ENCODE results near the gene ATP8A1. TPM values are rescaled to one million over a fixed set of nuclear protein-coding genes. Genes with fewer than 3 reads are reported as not detected.
"Not testable (repeated sequence)": the region's sequence is repeated elsewhere in the genome, so short reads cannot be mapped to it uniquely, and the experiment has no call there.

Gene ATP8A1
- total and polyA plus RNA-seq, 4 donors, result 0.38 to 13.2 (median 6.7) TPM

GRCh38 chr4:42654631-42655268 lies 2.2 kb downstream of the ATP8A1 start:
- Histone ChIP-seq H3K4me3 (ENCODE audit: low read length in 2 of 2) (no peak overlapping the region), H3K27ac (ENCODE audit: low read depth in 1 of 2, low read length in 2 of 2) (peak overlapping the region in 1 of 2 donors; percentile 15), H3K27me3 (ENCODE audit: control insufficient read depth in 1 of 2, insufficient read depth in 2 of 2, low read length in 1 of 2) (no peaks in the 10 kb centered on the region), H3K36me3 (ENCODE audit: control insufficient read depth in 1 of 2, insufficient read depth in 2 of 2, low read length in 1 of 2) (no peaks in the 10 kb centered on the region), H3K4me1 (ENCODE audit: control insufficient read depth in 1 of 2, insufficient read depth in 2 of 2, low read length in 2 of 2) (no peaks in the 10 kb centered on the region), H3K9me3 (ENCODE audit: control insufficient read depth, low read length) (peaks cover 3% of the 10 kb centered on the region)
- no peak for DNase-seq
- intact Hi-C loops (cut with DNase I), result no loop called here
- 61 to 65% methylated on average over 2 of the region's 2 CpGs for WGBS, 2 donors
- ATAC-seq (ENCODE audit: low FRiP score), result no peak

GRCh38 chr4:42653626-42654560 lies 3.0 kb downstream of the ATP8A1 start:
- H3K27me3 ChIP-seq (ENCODE audit: control insufficient read depth in 1 of 2, insufficient read depth in 2 of 2, low read length in 1 of 2), result no peaks in the 10 kb centered on the region
- no peak overlapping the region for H3K27ac ChIP-seq (ENCODE audit: low read depth in 1 of 2, low read length in 2 of 2)
- 69% methylated on average over 8 of the region's 8 CpGs for whole genome bisulfite sequencing, 2 donors
- H3K4me1 ChIP-seq (ENCODE audit: control insufficient read depth in 1 of 2, insufficient read depth in 2 of 2, low read length in 2 of 2), result no peaks in the 10 kb centered on the region
- peaks cover 3% of the 10 kb centered on the region for H3K9me3 ChIP-seq (ENCODE audit: control insufficient read depth, low read length)
- ATAC-seq (ENCODE audit: low FRiP score) (no peak), DNase-seq (no peak)
- H3K4me3 ChIP-seq (ENCODE audit: low read length in 2 of 2), result no peak overlapping the region
- intact Hi-C loops (cut with DNase I), result no loop called here
- no peaks in the 10 kb centered on the region for H3K36me3 ChIP-seq (ENCODE audit: control insufficient read depth in 1 of 2, insufficient read depth in 2 of 2, low read length in 1 of 2)

GRCh38 chr4:42652529-42653231 lies 4.2 kb downstream of the ATP8A1 start:
- H3K27ac ChIP-seq (ENCODE audit: low read depth in 1 of 2, low read length in 2 of 2); H3K36me3 ChIP-seq (ENCODE audit: control insufficient read depth in 1 of 2, insufficient read depth in 2 of 2, low read length in 1 of 2); H3K4me3 ChIP-seq (ENCODE audit: low read length in 2 of 2); H3K27me3 ChIP-seq (ENCODE audit: control insufficient read depth in 1 of 2, insufficient read depth in 2 of 2, low read length in 1 of 2); intact Hi-C loops (cut with DNase I); ATAC-seq (ENCODE audit: low FRiP score); DNase-seq; H3K4me1 ChIP-seq (ENCODE audit: control insufficient read depth in 1 of 2, insufficient read depth in 2 of 2, low read length in 2 of 2); H3K9me3 ChIP-seq (ENCODE audit: control insufficient read depth, low read length): not testable (repeated sequence)
- WGBS, 2 donors, result 77 to 85% methylated on average over 10 of the region's 10 CpGs

GRCh38 chr4:42649870-42650269 lies 7.0 kb downstream of the ATP8A1 start:
- intact Hi-C loops (cut with DNase I), result no loop called here
- ATAC-seq (ENCODE audit: low FRiP score) (no peak), DNase-seq (no peak)
- H3K36me3 ChIP-seq (ENCODE audit: control insufficient read depth in 1 of 2, insufficient read depth in 2 of 2, low read length in 1 of 2), result no peaks in the 10 kb centered on the region
- H3K27me3 ChIP-seq (ENCODE audit: control insufficient read depth in 1 of 2, insufficient read depth in 2 of 2, low read length in 1 of 2), result no peaks in the 10 kb centered on the region
- no peaks in the 10 kb centered on the region for H3K4me1 ChIP-seq (ENCODE audit: control insufficient read depth in 1 of 2, insufficient read depth in 2 of 2, low read length in 2 of 2)
- H3K4me3 ChIP-seq (ENCODE audit: low read length in 2 of 2), result no peak overlapping the region
- no peak overlapping the region for H3K27ac ChIP-seq (ENCODE audit: low read depth in 1 of 2, low read length in 2 of 2)
- peaks cover 3% of the 10 kb centered on the region for H3K9me3 ChIP-seq (ENCODE audit: control insufficient read depth, low read length)
- 72 to 82% methylated on average over 4 of the region's 4 CpGs for whole genome bisulfite sequencing, 2 donors

GRCh38 chr4:42646999-42647541 lies 9.8 kb downstream of the ATP8A1 start:
- no peak overlapping the region for H3K4me3 ChIP-seq (ENCODE audit: low read length in 2 of 2)
- 92 to 96% methylated on average over 2 of the region's 2 CpGs for WGBS, 2 donors
- no peaks in the 10 kb centered on the region for H3K27me3 ChIP-seq (ENCODE audit: control insufficient read depth in 1 of 2, insufficient read depth in 2 of 2, low read length in 1 of 2)
- no peaks in the 10 kb centered on the region for H3K4me1 ChIP-seq (ENCODE audit: control insufficient read depth in 1 of 2, insufficient read depth in 2 of 2, low read length in 2 of 2)
- no peak overlapping the region for H3K27ac ChIP-seq (ENCODE audit: low read depth in 1 of 2, low read length in 2 of 2)
- H3K9me3 ChIP-seq (ENCODE audit: control insufficient read depth, low read length), result peaks cover 3% of the 10 kb centered on the region
- no peak for ATAC-seq (ENCODE audit: low FRiP score)
- no peaks in the 10 kb centered on the region for H3K36me3 ChIP-seq (ENCODE audit: control insufficient read depth in 1 of 2, insufficient read depth in 2 of 2, low read length in 1 of 2)
- no peak for DNase-seq
- intact Hi-C loops (cut with DNase I), result no loop called here

- intact Hi-C loops (cut with DNase I), result no loop called here
Measured at GRCh38 chr4:42646013-42646784, 10.7 kb downstream of the ATP8A1 start.

GRCh38 chr4:42644897-42645296 lies 12.0 kb downstream of the ATP8A1 start:
- no peak overlapping the region for H3K27ac ChIP-seq (ENCODE audit: low read depth in 1 of 2, low read length in 2 of 2)
- no peak for DNase-seq
- no peak overlapping the region for H3K4me3 ChIP-seq (ENCODE audit: low read length in 2 of 2)
- no peaks in the 10 kb centered on the region for H3K4me1 ChIP-seq (ENCODE audit: control insufficient read depth in 1 of 2, insufficient read depth in 2 of 2, low read length in 2 of 2)
- no peak for ATAC-seq (ENCODE audit: low FRiP score)
- H3K9me3 ChIP-seq (ENCODE audit: control insufficient read depth, low read length), result no peaks in the 10 kb centered on the region
- H3K36me3 ChIP-seq (ENCODE audit: control insufficient read depth in 1 of 2, insufficient read depth in 2 of 2, low read length in 1 of 2), result no peaks in the 10 kb centered on the region
- intact Hi-C loops (cut with DNase I), result no loop called here
- H3K27me3 ChIP-seq (ENCODE audit: control insufficient read depth in 1 of 2, insufficient read depth in 2 of 2, low read length in 1 of 2), result no peaks in the 10 kb centered on the region

More at GRCh38 chr4:42646013-42646784, 10.7 kb downstream of the ATP8A1 start:
- Histone ChIP-seq H3K9me3 (ENCODE audit: control insufficient read depth, low read length) (no peaks in the 10 kb centered on the region), H3K27me3 (ENCODE audit: control insufficient read depth in 1 of 2, insufficient read depth in 2 of 2, low read length in 1 of 2) (no peaks in the 10 kb centered on the region), H3K4me3 (ENCODE audit: low read length in 2 of 2) (no peak overlapping the region), H3K4me1 (ENCODE audit: control insufficient read depth in 1 of 2, insufficient read depth in 2 of 2, low read length in 2 of 2) (no peaks in the 10 kb centered on the region), H3K27ac (ENCODE audit: low read depth in 1 of 2, low read length in 2 of 2) (no peak overlapping the region), H3K36me3 (ENCODE audit: control insufficient read depth in 1 of 2, insufficient read depth in 2 of 2, low read length in 1 of 2) (no peaks in the 10 kb centered on the region)
- no peak for ATAC-seq (ENCODE audit: low FRiP score)
- WGBS, 2 donors, result 89 to 95% methylated on average over 8 of the region's 8 CpGs
- no peak for DNase-seq

GRCh38 chr4:42643685-42644084 lies 13.2 kb downstream of the ATP8A1 start:
- DNase-seq, result no peak
- Histone ChIP-seq H3K9me3 (ENCODE audit: control insufficient read depth, low read length) (no peaks in the 10 kb centered on the region), H3K36me3 (ENCODE audit: control insufficient read depth in 1 of 2, insufficient read depth in 2 of 2, low read length in 1 of 2) (no peaks in the 10 kb centered on the region), H3K27me3 (ENCODE audit: control insufficient read depth in 1 of 2, insufficient read depth in 2 of 2, low read length in 1 of 2) (no peaks in the 10 kb centered on the region), H3K4me3 (ENCODE audit: low read length in 2 of 2) (no peak overlapping the region), H3K4me1 (ENCODE audit: control insufficient read depth in 1 of 2, insufficient read depth in 2 of 2, low read length in 2 of 2) (no peaks in the 10 kb centered on the region), H3K27ac (ENCODE audit: low read depth in 1 of 2, low read length in 2 of 2) (no peak overlapping the region)
- ATAC-seq (ENCODE audit: low FRiP score), result no peak
- intact Hi-C loops (cut with DNase I), result no loop called here
- 96% methylated on average over 5 of the region's 5 CpGs for WGBS, 2 donors
